SH-SY5Y (cell line): ENCODE results near the gene SMIM24.

Source experiments
- GATA2 ChIP-seq: IDR thresholded peaks from 2 replicates; pipeline ENCODE4 v1.6.1; 2011; ENCODE audit warnings: mild to moderate bottlenecking, low read depth, low read length
- GATA3 ChIP-seq: IDR thresholded peaks from 2 replicates; pipeline ENCODE4 v1.6.1; 2011; ENCODE audit warnings: low read depth, mild to moderate bottlenecking, low read length, moderate library complexity

DNA sequence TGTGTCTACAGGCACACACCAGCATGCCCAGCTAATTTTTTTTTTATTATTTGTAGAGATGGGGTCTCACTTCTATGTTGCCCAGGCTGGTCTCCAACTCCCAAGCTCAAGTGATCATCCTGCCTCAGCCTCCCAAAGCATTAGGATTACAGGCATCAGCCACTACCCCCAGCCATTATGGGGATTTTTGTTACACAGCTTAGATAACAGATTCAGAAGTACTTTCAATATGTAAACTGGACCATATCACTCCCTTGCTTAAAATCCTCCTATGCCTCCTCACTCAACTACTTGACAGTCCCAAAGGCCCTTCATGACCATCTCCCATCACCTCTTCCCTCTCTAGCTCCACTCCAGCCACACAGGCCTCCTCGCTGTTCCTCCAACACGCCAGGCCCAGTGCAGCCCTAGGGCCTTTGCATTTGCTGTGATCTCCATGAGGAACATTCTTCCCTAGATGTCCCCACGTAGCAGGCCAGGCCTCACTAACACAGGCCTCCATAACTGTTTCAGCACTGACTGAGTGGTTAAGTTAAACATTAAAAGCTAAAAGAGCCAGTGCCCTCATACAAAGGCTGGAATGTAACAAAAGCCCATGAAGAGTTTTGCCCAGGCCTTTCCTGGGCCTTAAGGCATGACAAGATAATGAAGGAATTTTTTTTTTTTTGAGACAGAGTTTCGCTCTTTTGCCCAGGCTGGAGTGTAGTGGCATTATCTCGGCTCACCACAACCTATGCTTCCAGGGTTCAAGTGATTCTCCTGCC is 17.6 kb upstream of the SMIM24 start:
- TF ChIP-seq GATA2 (no peak), GATA3 (no peak)
